A549 (cell line): ENCODE measurements around the gene ATF6B. TPM values are rescaled to one million over a fixed set of nuclear protein-coding genes. Genes with fewer than 3 reads are reported as not detected.

Experiments
- ATAC-seq, 2 experiments: fragments of 200-7000 bp in 1 of 2; fragments of >200 bp in 1 of 2; cut with Nextera tagmentation in 1 of 2; cut with Tn5 transposase in 1 of 2; 3 replicates each; pipeline versions ENCODE4 v1.8.0 to v1.9.1; 2018 to 2020; ENCODE audit warnings: mild to moderate bottlenecking in 1 of 2, moderate library complexity in 1 of 2
- CTCF ChIA-PET: fragments of 300-600 bp; sonication (Branson Sonifier 250); formaldehyde crosslinking; extraction: SDS; loops from one replicate; lab custom pipeline; 2021; ENCODE audit warnings: antibody characterized with exemption, inconsistent platforms; lab: Yijun Ruan, JAX
- POLR2A ChIA-PET: fragments of 350-600 bp; formaldehyde crosslinking; extraction: SDS; loops from one replicate; lab custom pipeline; 2021; ENCODE audit warnings: antibody characterized with exemption, inconsistent platforms; lab: Yijun Ruan, JAX
- DNase-seq, 2 experiments: peaks; one replicate each; pipeline versions ENCODE4 v3.0.0 to v3.0.0-alpha.2; 2011 to 2016; ENCODE audit warnings: low read depth in 1 of 2, low spot score in 1 of 2
- FAIRE-seq: peaks from 2 replicates; lab custom pipeline; 2011; peaks lifted over from hg19 to GRCh38; lab: Jason Lieb, UNC
- H3K27ac ChIP-seq, 2 experiments: fragments of >200 bp; sonication (Bioruptor Twin); formaldehyde crosslinking; 3 replicates each; pipeline ENCODE4 v1.5.1; 2016 to 2017
- H3K4me1 ChIP-seq: fragments of >200 bp; sonication (Bioruptor Twin); formaldehyde crosslinking; 3 replicates; pipeline ENCODE4 v1.6.1; 2016
- H3K4me2 ChIP-seq: fragments of >200 bp; sonication (Bioruptor Twin); formaldehyde crosslinking; 3 replicates; pipeline ENCODE4 v1.6.1; 2016
- H3K4me3 ChIP-seq: fragments of >200 bp; sonication (Bioruptor Twin); formaldehyde crosslinking; 3 replicates; pipeline ENCODE4 v1.5.1; 2016
- H3K9me3 ChIP-seq: fragments of >200 bp; sonication (Bioruptor Twin); formaldehyde crosslinking; 3 replicates; pipeline ENCODE4 v1.6.1; 2016
- BCL3 ChIP-seq: fragments of >200 bp; sonication (Bioruptor Twin); formaldehyde crosslinking; IDR thresholded peaks from 3 replicates; pipeline ENCODE4 v1.6.1; 2016
- CHD2 ChIP-seq: fragments of 150-350 bp; IDR thresholded peaks from 2 replicates; pipeline ENCODE4 v1.6.1; 2014; ENCODE audit warnings: low read length; ENCODE audit not compliant: partially characterized antibody
- CHD4 ChIP-seq: fragments of 200-600 bp; sonication (generic); IDR thresholded peaks from 2 replicates; pipeline ENCODE4 v1.6.1; 2016; ENCODE audit warnings: antibody characterized with exemption, mild to moderate bottlenecking, borderline replicate concordance
- E2F6 ChIP-seq: IDR thresholded peaks from 2 replicates; pipeline ENCODE4 v1.6.1; 2012; ENCODE audit warnings: low read depth, borderline replicate concordance
- EHF ChIP-seq: fragments of 250-450 bp; sonication (Bioruptor Pico); IDR thresholded peaks from 2 replicates; pipeline ENCODE4 v1.5.0; 2020; ENCODE audit warnings: mild to moderate bottlenecking
- EP300 ChIP-seq, 2 experiments: fragments of >200 bp; sonication (Bioruptor Twin); formaldehyde crosslinking; IDR thresholded peaks; 2 replicates in 1 of 2; 3 replicates in 1 of 2; pipeline ENCODE4 v1.6.1; 2016 to 2017
- ESRRA ChIP-seq: fragments of 150-350 bp; IDR thresholded peaks from 2 replicates; pipeline ENCODE4 v1.6.1; 2014; ENCODE audit warnings: mild to moderate bottlenecking, low read length, borderline replicate concordance
- FOSL2 ChIP-seq, 2 experiments: fragments of 450-650 bp in 1 of 2; fragments of >200 bp in 1 of 2; sonication (Bioruptor Twin) in 1 of 2; formaldehyde crosslinking; IDR thresholded peaks; 2 replicates each; pipeline versions ENCODE4 v1.5.0 to v1.6.1; 2016 to 2020; ENCODE audit warnings: mild to moderate bottlenecking in 1 of 2, moderate library complexity in 1 of 2
- HMGXB4 ChIP-seq: fragments of 250-450 bp; sonication (Bioruptor Pico); IDR thresholded peaks from 2 replicates; pipeline ENCODE4 v1.5.0; 2021; ENCODE audit warnings: mild to moderate bottlenecking, moderate library complexity, borderline replicate concordance
- HOXA7 ChIP-seq: fragments of 250-450 bp; sonication (Bioruptor Pico); IDR thresholded peaks from 2 replicates; pipeline ENCODE4 v1.5.0; 2020; ENCODE audit warnings: mild to moderate bottlenecking, moderate library complexity
- HOXB5 ChIP-seq: fragments of 250-450 bp; sonication (Bioruptor Pico); IDR thresholded peaks from 2 replicates; pipeline ENCODE4 v1.5.0; 2020; ENCODE audit warnings: mild to moderate bottlenecking, moderate library complexity
- MAX ChIP-seq: IDR thresholded peaks from 2 replicates; pipeline ENCODE4 v1.6.1; 2012
- MAZ ChIP-seq: fragments of 150-350 bp; IDR thresholded peaks from 2 replicates; pipeline ENCODE4 v1.6.1; 2014; ENCODE audit warnings: antibody characterized with exemption, low read depth, low read length, borderline replicate concordance
- NFE2L2 ChIP-seq: fragments of 150-350 bp; conservative IDR thresholded peaks from 2 replicates; pipeline ENCODE4 v1.6.1; 2014; ENCODE audit warnings: low read length
- PHF8 ChIP-seq: fragments of 200-600 bp; sonication (generic); IDR thresholded peaks from 2 replicates; pipeline ENCODE4 v1.6.1; 2016; ENCODE audit warnings: low read depth, mild to moderate bottlenecking, antibody characterized with exemption, moderate library complexity, borderline replicate concordance
- RAD21 ChIP-seq, 2 experiments: fragments of >200 bp in 1 of 2; sonication (Bioruptor Twin) in 1 of 2; formaldehyde crosslinking in 1 of 2; IDR thresholded peaks in 1 of 2; conservative IDR thresholded peaks in 1 of 2; 2 replicates in 1 of 2; 3 replicates in 1 of 2; pipeline ENCODE4 v1.6.1; 2012 to 2018; ENCODE audit warnings: inconsistent platforms in 1 of 2
- SREBF2 ChIP-seq: fragments of 450-650 bp; IDR thresholded peaks from 2 replicates; pipeline ENCODE4 v1.6.1; 2014; ENCODE audit warnings: mild to moderate bottlenecking, moderate library complexity
- TFCP2L1 ChIP-seq: fragments of 250-450 bp; sonication (Bioruptor Pico); IDR thresholded peaks from 2 replicates; pipeline ENCODE4 v1.5.0; 2021; ENCODE audit warnings: mild to moderate bottlenecking
- USF2 ChIP-seq: fragments of 450-650 bp; IDR thresholded peaks from 2 replicates; pipeline ENCODE4 v1.6.1; 2014; ENCODE audit warnings: antibody characterized with exemption
- ZC3H11A ChIP-seq: fragments of 450-650 bp; IDR thresholded peaks from 2 replicates; pipeline ENCODE4 v1.6.1; 2014; ENCODE audit warnings: antibody characterized with exemption, mild to moderate bottlenecking
- ZNF302 ChIP-seq: fragments of 250-450 bp; sonication (Bioruptor Pico); IDR thresholded peaks from 2 replicates; pipeline ENCODE4 v1.9.0; 2021; ENCODE audit warnings: inconsistent platforms, mild to moderate bottlenecking, moderate library complexity
- whole genome bisulfite sequencing: methylation state at CpG from one replicate; pipeline ENCODE4 v1.1.6; 2017; ENCODE audit errors: missing lambda C conversion rate; 5-methylcytosine and 5-hydroxymethylcytosine counted together
- polyA plus RNA-seq, 4 experiments: library from polyadenylated mRNA; depleted of rRNA in 3 of 4; stranded (reverse); fragments of >200 nt; fragmentation: RNase III in 1 of 4; extraction: RNeasy Plus Mini Kit Qiagen cat#74134 plus additional on column Dnase treatment in 1 of 4; gene quantifications; 2 replicates in 3 of 4; 3 replicates in 1 of 4; pipeline ENCODE4 v1.2.3, GENCODE V29; 2011 to 2017

Gene ATF6B
- polyA plus RNA-seq, 2 of the 4 experiments (the other 2 are of a cell fraction) = 19.3 to 29.0 TPM

GRCh38 chr6:32095338-32096086 lies 32.5 kb downstream of the ATF6B start (continued):
- TF ChIP-seq TFCP2L1 (no peak), PHF8 (no peak), EP300 (IDR thresholded peaks at IDR 0.05) (no peak)
- TF ChIP-seq, all 56 proteins: peak for 0

- Histone ChIP-seq H3K9me3 (no peaks in the 10 kb centered on the region), H3K27ac (no peak overlapping the region), H3K4me1 (peaks cover 11% of the 10 kb centered on the region; the same call in 2 of the 3 replicates), H3K4me3 (no peak overlapping the region), H3K4me2 (peak overlapping the region; percentile 45)
- ChIA-PET CTCF (interaction anchor here (0.8 to 3.1 kb wide), 2 partner anchors 25 to 892 kb away, joined by 3 to 16 read pairs; no protein-coding TSS in a partner anchor), POLR2A (interaction anchor here (1.2 kb wide), 1 partner anchor 15 kb away, joined by 3 read pairs; no protein-coding TSS in a partner anchor)
- DNase-seq (peak in 1 of 2 experiments; percentile 34), FAIRE-seq (no peak), ATAC-seq (peak; percentile 12 to 52; a peak in 3 of 6 replicates)
- 18% methylated on average over 8 of the region's 8 CpGs for WGBS
- TF ChIP-seq BCL3 = no peak
- TF ChIP-seq ESRRA = no peak
- TF ChIP-seq ZNF302 (CRISPR knock-in tag) = no peak
- no peak for TF ChIP-seq HOXA7
- TF ChIP-seq FOSL2 (IDR thresholded peaks at IDR 0.05) = no peak
- no peak for TF ChIP-seq FOSL2 (CRISPR knock-in tag; IDR thresholded peaks at IDR 0.05)
- no peak for TF ChIP-seq MAX
- no peak for TF ChIP-seq SREBF2
- no peak for TF ChIP-seq CHD2
- TF ChIP-seq HMGXB4 (CRISPR knock-in tag) = no peak
- no peak for TF ChIP-seq CHD4
- TF ChIP-seq USF2 = no peak
Measured at GRCh38 chr6:32092760-32093497, 35.1 kb downstream of the ATF6B start.

- H3K27ac ChIP-seq = no peak overlapping the region
- FAIRE-seq (no peak), DNase-seq (no peak), ATAC-seq (no peak)
- H3K4me2 ChIP-seq = no peak overlapping the region
- 66% methylated on average over 7 of the region's 10 CpGs for WGBS
- no peaks in the 10 kb centered on the region for H3K9me3 ChIP-seq
- POLR2A ChIA-PET = no interaction called here
- CTCF ChIA-PET = interaction anchor here (0.6 to 5.9 kb wide), 7 partner anchors 10 to 1218 kb away, joined by 3 to 41 read pairs (median 3); no protein-coding TSS in a partner anchor
- H3K4me3 ChIP-seq = no peak overlapping the region
- no peak for TF ChIP-seq CHD4
- TF ChIP-seq NFE2L2 = no peak
- no peak for TF ChIP-seq EHF
- TF ChIP-seq MAZ = no peak
- TF ChIP-seq RAD21 (conservative IDR thresholded peaks at IDR 0.05 in 1 of 2, IDR thresholded peaks at IDR 0.05 in 1 of 2) = no peak
- TF ChIP-seq HOXB5 (CRISPR knock-in tag) = no peak
- TF ChIP-seq ZC3H11A = no peak
- no peak for TF ChIP-seq E2F6
- peaks cover 11% of the 10 kb centered on the region; the same call in 2 of the 3 replicates for H3K4me1 ChIP-seq
Measured at GRCh38 chr6:32089082-32089828, 38.8 kb downstream of the ATF6B start.
